Brain microvascular endothelial cell (primary cell): ENCODE data around the gene LOXHD1.

Experiments used
- DNase-seq: peaks from one replicate; pipeline ENCODE4 v3.0.0-alpha.2; 2020
- H3K27ac ChIP-seq: fragments of 250-450 bp; sonication (Bioruptor Pico); 2 replicates; pipeline ENCODE4 v1.5.1; 2020; ENCODE audit warnings: mild to moderate bottlenecking, moderate library complexity
- H3K27me3 ChIP-seq: fragments of 250-450 bp; sonication (Bioruptor Pico); replicated peaks from 2 replicates; pipeline ENCODE4 v1.5.1; 2020; ENCODE audit warnings: mild to moderate bottlenecking
- H3K36me3 ChIP-seq: fragments of 250-450 bp; sonication (Bioruptor Pico); replicated peaks from 2 replicates; pipeline ENCODE4 v1.5.1; 2020; ENCODE audit warnings: mild to moderate bottlenecking
- H3K4me3 ChIP-seq: 2 replicates; pipeline ENCODE4 v1.5.1; 2011; ENCODE audit warnings: low read depth, mild to moderate bottlenecking, control low read depth, low read length, moderate library complexity
- CTCF ChIP-seq: IDR thresholded peaks from 2 replicates; pipeline ENCODE4 v1.5.1; 2011; ENCODE audit warnings: low read depth, mild to moderate bottlenecking, moderate library complexity, low read length, control low read depth, inconsistent platforms; ENCODE audit errors: missing control alignments
- in situ Hi-C: cut with HindIII; loops from 2 replicates; pipeline ENCODE4 v1.10.0; 2017; ENCODE audit warnings: low sequenced_read_pairs, low pct_ligation_motif_present

Gene LOXHD1

GRCh38 chr18:46581648-46582047, 75.4 kb downstream of the LOXHD1 start:
- Histone ChIP-seq H3K27me3 (no peaks in the 10 kb centered on the region), H3K36me3 (no peaks in the 10 kb centered on the region), H3K4me3 (no peak overlapping the region), H3K27ac (no peak overlapping the region)
- in situ Hi-C loops: no loop called here
- DNase-seq: no peak
- no peak for TF ChIP-seq CTCF

DNA sequence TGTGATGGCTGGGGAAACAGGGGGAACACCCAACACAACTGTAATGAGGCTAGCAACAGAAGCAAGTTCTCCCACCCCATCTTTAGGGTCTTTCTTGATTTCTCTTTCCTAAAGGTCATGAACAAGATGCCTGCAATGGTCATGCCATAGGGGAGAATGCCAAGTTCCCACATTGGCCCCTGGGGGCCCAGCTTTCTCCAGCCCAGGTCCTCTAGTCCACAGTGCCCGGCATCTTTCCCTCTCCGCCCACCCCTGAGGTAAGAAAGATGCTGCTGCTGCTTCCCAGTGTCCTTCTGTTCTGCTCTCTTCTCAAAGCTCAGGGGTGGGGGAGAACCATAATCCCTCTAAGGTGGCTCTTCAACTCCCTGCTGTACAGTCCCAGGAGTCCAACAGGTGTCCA, 78.0 kb downstream of the LOXHD1 start:
- H3K27ac ChIP-seq: no peak overlapping the region
- H3K27me3 ChIP-seq: no peaks in the 10 kb centered on the region
- H3K36me3 ChIP-seq: no peaks in the 10 kb centered on the region
- no peak for DNase-seq
- TF ChIP-seq CTCF: no peak
- H3K4me3 ChIP-seq: no peak overlapping the region
- in situ Hi-C loops: no loop called here

- TF ChIP-seq CTCF: no peak
- H3K27ac ChIP-seq: no peak overlapping the region
- no peak for DNase-seq
- no peak overlapping the region for H3K4me3 ChIP-seq
- in situ Hi-C loops: no loop called here
- no peaks in the 10 kb centered on the region for H3K36me3 ChIP-seq
- H3K27me3 ChIP-seq: no peaks in the 10 kb centered on the region
Observed at GRCh38 chr18:46577546-46577945, 79.5 kb downstream of the LOXHD1 start.

GRCh38 chr18:46575851-46576250, 81.2 kb downstream of the LOXHD1 start:
- no peak for TF ChIP-seq CTCF
- Histone ChIP-seq H3K27me3 (no peaks in the 10 kb centered on the region), H3K36me3 (no peaks in the 10 kb centered on the region), H3K4me3 (no peak overlapping the region), H3K27ac (no peak overlapping the region)
- DNase-seq: no peak
- in situ Hi-C loops: no loop called here

- no peak for TF ChIP-seq CTCF
- Histone ChIP-seq H3K4me3 (no peak overlapping the region), H3K36me3 (no peaks in the 10 kb centered on the region), H3K27ac (no peak overlapping the region), H3K27me3 (no peaks in the 10 kb centered on the region)
- in situ Hi-C loops: no loop called here
- no peak for DNase-seq
Observed at GRCh38 chr18:46574743-46575115, 82.3 kb downstream of the LOXHD1 start.

GRCh38 chr18:46574000-46574742, 82.8 kb downstream of the LOXHD1 start:
- Histone ChIP-seq H3K27ac (no peak overlapping the region), H3K36me3 (no peaks in the 10 kb centered on the region), H3K4me3 (no peak overlapping the region), H3K27me3 (no peaks in the 10 kb centered on the region)
- no peak for DNase-seq
- no peak for TF ChIP-seq CTCF
- in situ Hi-C loops: no loop called here
